Measurements from ENCODE around the gene B4GALNT1.

B4GALNT1 gene

DNA sequence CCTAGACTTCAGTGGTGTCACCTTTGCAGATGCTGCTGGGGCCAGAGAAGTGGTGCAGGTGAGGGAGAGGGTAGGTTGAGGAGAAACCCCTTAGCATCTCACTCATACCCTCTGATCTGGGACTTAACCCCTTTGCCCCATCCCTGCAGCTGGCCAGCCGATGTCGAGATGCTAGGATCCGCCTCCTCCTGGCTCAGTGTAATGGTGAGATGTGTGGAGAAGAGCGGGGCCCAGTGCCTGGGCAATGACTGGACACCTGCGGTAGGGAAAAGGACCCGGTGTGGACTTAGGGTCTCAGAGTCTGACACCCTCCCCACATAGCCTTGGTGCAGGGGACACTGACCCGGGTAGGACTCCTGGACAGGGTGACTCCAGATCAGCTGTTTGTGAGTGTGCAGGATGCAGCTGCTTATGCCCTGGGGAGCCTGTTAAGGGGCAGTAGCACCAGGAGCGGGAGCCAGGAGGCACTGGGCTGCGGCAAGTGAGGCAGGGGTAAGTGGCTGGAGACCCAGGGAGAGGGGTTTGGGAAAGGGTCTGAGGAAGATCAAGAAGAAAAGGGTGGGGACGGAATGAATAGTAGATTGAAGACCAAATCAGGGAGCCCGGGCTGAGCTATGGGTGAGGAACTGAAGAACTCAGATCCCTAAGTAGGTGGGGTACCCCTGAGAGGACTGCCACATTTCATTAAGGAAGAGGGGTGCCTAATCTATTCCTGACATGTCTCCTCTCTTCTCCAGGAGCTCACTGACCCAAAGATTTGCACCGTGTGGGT is 7.6 kb downstream of the B4GALNT1 start:
- no peak overlapping the region for H3K27ac ChIP-seq
- no peaks in the 10 kb centered on the region for H3K36me3 ChIP-seq (replicated peaks)
- TF ChIP-seq, protein P1, sequence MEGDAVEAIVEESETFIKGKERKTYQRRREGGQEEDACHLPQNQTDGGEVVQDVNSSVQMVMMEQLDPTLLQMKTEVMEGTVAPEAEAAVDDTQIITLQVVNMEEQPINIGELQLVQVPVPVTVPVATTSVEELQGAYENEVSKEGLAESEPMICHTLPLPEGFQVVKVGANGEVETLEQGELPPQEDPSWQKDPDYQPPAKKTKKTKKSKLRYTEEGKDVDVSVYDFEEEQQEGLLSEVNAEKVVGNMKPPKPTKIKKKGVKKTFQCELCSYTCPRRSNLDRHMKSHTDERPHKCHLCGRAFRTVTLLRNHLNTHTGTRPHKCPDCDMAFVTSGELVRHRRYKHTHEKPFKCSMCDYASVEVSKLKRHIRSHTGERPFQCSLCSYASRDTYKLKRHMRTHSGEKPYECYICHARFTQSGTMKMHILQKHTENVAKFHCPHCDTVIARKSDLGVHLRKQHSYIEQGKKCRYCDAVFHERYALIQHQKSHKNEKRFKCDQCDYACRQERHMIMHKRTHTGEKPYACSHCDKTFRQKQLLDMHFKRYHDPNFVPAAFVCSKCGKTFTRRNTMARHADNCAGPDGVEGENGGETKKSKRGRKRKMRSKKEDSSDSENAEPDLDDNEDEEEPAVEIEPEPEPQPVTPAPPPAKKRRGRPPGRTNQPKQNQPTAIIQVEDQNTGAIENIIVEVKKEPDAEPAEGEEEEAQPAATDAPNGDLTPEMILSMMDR (IDR thresholded peaks at IDR 0.05; ENCODE audit: low read depth, low read length, missing control alignments): no peak
- H3K4me3 ChIP-seq (ENCODE audit: low read depth, low read length): no peak overlapping the region
- DNase-seq: no peak
- in situ Hi-C loops (cut with HindIII; ENCODE audit: low pct_ligation_motif_present, low sequenced_read_pairs): no loop called here
- H3K27me3 ChIP-seq (replicated peaks): peaks cover 30% of the 10 kb centered on the region

DNA sequence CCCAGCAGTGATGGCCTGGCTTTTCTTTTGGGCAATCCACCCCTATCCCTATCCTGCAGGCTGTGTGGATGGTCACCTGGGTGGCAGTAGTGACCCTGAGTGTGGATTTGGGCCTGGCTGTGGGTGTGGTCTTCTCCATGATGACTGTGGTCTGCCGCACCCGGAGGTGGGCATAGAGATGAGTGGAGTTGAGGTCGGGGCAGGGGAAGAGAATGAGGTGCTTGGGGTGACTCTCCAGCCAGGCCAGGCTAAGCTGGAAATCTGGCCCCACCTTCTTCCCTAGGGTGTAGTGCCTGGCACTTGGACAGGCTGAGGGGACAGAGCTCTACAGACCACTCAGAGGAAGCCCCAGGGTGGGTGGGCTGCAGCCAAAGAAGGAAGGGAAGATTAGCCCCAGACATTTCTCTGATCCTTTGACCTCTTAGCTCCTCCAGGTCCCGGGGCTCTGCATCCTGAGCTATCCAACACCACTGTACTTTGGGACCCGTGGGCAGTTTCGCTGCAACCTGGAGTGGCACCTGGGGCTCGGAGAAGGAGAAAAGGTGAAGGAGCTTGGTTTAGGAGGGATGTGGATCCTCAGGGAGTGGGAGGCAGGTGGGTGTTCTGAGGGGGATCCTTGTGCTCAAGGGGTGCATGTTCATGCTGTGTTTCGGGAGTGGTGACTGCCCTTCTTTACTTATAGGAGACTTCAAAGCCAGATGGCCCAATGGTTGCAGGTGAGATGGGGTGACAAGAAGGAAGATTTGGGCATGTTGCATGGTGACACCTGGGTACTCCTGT is 8.4 kb downstream of the B4GALNT1 start:
- peaks cover 38% of the 10 kb centered on the region for H3K27me3 ChIP-seq (replicated peaks)
- in situ Hi-C loops (cut with HindIII; ENCODE audit: low pct_ligation_motif_present, low sequenced_read_pairs): no loop called here
- H3K27ac ChIP-seq: no peak overlapping the region
- no peaks in the 10 kb centered on the region for H3K36me3 ChIP-seq (replicated peaks)
- no peak for DNase-seq
- no peak overlapping the region for H3K4me3 ChIP-seq (ENCODE audit: low read depth, low read length)
- TF ChIP-seq, protein P1 (IDR thresholded peaks at IDR 0.05; ENCODE audit: low read depth, low read length, missing control alignments): no peak

DNA sequence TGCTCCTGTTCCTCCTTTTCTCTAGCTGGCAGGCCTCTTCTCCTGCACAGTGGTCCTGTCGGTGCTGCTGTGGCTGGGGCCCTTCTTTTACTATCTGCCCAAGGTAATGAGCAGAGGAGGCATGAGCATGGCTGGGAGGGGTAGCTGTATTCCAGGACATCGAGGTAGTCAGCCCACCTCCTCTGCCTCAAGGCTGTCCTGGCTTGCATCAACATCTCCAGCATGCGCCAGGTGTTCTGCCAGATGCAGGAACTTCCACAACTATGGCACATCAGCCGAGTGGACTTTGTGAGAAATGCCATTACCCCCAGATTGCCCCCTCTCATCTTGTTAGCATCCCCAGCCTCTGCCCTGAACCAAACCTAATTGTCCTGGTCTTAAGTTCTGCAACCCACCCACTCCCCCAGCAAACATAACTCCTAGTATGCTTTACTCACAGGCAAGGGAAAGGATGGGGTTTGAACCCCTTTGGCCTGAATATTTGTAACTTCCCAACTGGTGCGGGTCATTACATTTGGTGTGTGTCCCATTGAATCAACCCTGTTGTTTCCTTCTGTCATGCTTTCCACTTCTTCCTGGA is 9.1 kb downstream of the B4GALNT1 start:
- TF ChIP-seq, protein P1 (IDR thresholded peaks at IDR 0.05; ENCODE audit: low read depth, low read length, missing control alignments): no peak

DNA sequence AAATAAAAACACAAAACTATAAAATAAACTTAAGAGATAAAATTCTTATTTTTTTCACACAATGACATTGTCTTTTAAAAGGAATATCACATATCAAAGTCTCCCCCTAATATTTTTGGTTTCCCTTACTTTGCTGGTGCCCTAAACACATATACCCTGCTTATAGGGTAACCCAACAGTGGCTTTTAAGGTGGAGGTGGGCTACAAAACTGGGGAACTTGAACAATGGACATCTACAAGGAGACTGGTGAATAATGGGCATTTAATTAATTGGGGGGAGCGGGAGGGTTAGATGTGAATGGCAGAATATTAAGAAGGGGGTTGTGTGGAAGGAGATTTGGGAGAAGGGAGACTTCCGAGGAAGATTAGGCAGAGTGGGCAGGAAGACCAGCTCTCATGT is 9.6 kb downstream of the B4GALNT1 start:
- H3K4me3 ChIP-seq (ENCODE audit: low read depth, low read length): no peak overlapping the region
- no peaks in the 10 kb centered on the region for H3K36me3 ChIP-seq (replicated peaks)
- H3K27me3 ChIP-seq (replicated peaks): peaks cover 41% of the 10 kb centered on the region
- in situ Hi-C loops (cut with HindIII; ENCODE audit: low pct_ligation_motif_present, low sequenced_read_pairs): no loop called here
- TF ChIP-seq, protein P1 (IDR thresholded peaks at IDR 0.05; ENCODE audit: low read depth, low read length, missing control alignments): no peak
- DNase-seq: no peak
- no peak overlapping the region for H3K27ac ChIP-seq

More for the DNA sequence above, 9.1 kb downstream of the B4GALNT1 start:
- Histone ChIP-seq H3K27ac (no peak overlapping the region), H3K4me3 (ENCODE audit: low read depth, low read length) (no peak overlapping the region), H3K27me3 (replicated peaks) (peaks cover 41% of the 10 kb centered on the region), H3K36me3 (replicated peaks) (no peaks in the 10 kb centered on the region)
- in situ Hi-C loops (cut with HindIII; ENCODE audit: low pct_ligation_motif_present, low sequenced_read_pairs): no loop called here
- no peak for DNase-seq

DNA sequence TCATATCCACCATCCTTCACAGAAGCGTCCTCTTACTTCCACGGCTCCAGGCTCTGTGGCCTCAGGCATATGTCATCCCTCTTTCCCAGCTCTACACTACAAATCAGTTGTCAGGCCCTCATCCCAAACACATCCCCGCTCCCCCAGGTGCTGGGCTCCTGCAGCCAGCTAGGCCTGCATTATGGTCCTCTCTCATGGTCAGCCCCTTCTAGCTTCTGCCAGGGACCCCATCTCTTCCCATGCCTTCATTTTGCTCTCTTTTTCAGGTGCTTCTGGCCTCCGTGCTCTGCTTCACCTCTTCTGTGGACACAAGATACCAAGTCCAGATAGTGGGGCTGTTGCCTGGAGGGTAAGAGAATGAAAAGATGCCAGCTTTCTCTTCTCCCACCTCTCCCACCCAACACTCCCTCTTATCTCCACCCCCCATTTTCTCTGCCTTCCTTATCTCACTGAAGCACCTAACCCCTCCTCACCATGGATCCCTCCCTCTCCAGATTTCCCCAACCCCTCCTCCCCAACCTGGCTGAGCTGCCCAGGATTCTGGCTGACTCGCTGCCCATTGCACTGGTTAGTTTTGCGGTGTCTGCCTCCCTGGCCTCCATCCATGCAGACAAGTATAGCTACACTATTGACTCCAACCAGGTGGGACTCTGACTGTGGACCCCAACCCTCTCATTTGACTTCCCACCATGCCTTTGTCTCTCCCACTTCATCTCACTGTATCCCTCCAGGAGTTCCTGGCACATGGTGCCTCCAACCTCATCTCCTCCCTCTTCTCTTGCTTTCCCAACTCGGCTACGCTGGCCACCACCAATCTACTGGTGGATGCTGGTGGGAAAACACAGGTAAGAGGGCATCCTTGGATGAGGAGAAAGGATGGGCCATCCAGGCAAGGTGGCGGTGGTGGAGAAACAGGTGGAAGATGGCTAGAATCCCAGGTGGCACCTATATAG is 10.4 kb downstream of the B4GALNT1 start:
- Histone ChIP-seq H3K27me3 (replicated peaks) (peaks cover 40% of the 10 kb centered on the region), H3K36me3 (replicated peaks) (no peaks in the 10 kb centered on the region), H3K4me3 (ENCODE audit: low read depth, low read length) (no peak overlapping the region), H3K27ac (no peak overlapping the region)
- TF ChIP-seq, protein P1 (IDR thresholded peaks at IDR 0.05; ENCODE audit: low read depth, low read length, missing control alignments): no peak
- no peak for DNase-seq
- in situ Hi-C loops (cut with HindIII; ENCODE audit: low pct_ligation_motif_present, low sequenced_read_pairs): no loop called here
